Uterus (tissue), 4 donors: ENCODE results near the gene FBXO30. TPM values are rescaled to one million over a fixed set of nuclear protein-coding genes. Genes with fewer than 3 reads are reported as not detected.

Source experiments
- DNase-seq, 2 donors: peaks; one replicate each; pipeline ENCODE4 v3.0.0-alpha.2; 2019 to 2020
- H3K27ac ChIP-seq, 2 donors: fragments of 200-600 bp; sonication (generic); 1 replicate in 1 of 2; 2 replicates in 1 of 2; pipeline ENCODE4 v1.5.1; 2016 to 2018
- H3K27me3 ChIP-seq, 2 donors: fragments of 200-600 bp; sonication (generic); one replicate each; pipeline ENCODE4 v1.5.1; 2018 to 2019; ENCODE audit warnings: control low read depth in 1 of 2
- H3K36me3 ChIP-seq, 2 donors: fragments of 200-600 bp; sonication (generic); one replicate each; pipeline ENCODE4 v1.5.1; 2019; ENCODE audit warnings: control low read depth in 1 of 2
- H3K4me1 ChIP-seq, 2 donors: fragments of 200-600 bp; sonication (generic); one replicate each; pipeline ENCODE4 v1.5.1; 2018 to 2019; ENCODE audit warnings: control low read depth in 1 of 2
- H3K4me3 ChIP-seq, 2 donors: fragments of 200-600 bp; sonication (generic); 1 replicate in 1 of 2; 2 replicates in 1 of 2; pipeline ENCODE4 v1.5.1; 2018 to 2019; ENCODE audit warnings: mild to moderate bottlenecking in 1 of 2
- H3K9me3 ChIP-seq, 2 donors: fragments of 200-600 bp; sonication (generic); one replicate each; pipeline ENCODE4 v1.5.1; 2019; ENCODE audit warnings: control low read depth in 1 of 2
- CTCF ChIP-seq, 4 experiments: fragments of 200-600 bp in 2 of 4; fragments of 450-650 bp in 2 of 4; sonication (generic) in 2 of 4; IDR thresholded peaks; one replicate each; pipeline ENCODE4 v1.5.1; 2016 to 2019; ENCODE audit warnings: antibody characterized with exemption in 4 of 4, mild to moderate bottlenecking in 2 of 4, moderate library complexity in 1 of 4
- POLR2A ChIP-seq, 2 donors: fragments of 450-650 bp; IDR thresholded peaks; one replicate each; pipeline ENCODE4 v1.6.1; 2016; ENCODE audit warnings: antibody characterized with exemption in 2 of 2, mild to moderate bottlenecking in 1 of 2, moderate library complexity in 1 of 2
- intact Hi-C: fragments of 100-400 bp; cut with DNase I; formaldehyde crosslinking; loops from one replicate; pipeline ENCODE4 v1.15.1; 2023; ENCODE audit warnings: low total_unique reads
- total RNA-seq, 4 donors: library from RNA; depleted of rRNA in 3 of 4; stranded (reverse); fragments of >200 nt in 3 of 4; gene quantifications; one replicate each; pipeline versions ENCODE4 v1.1.0 to v1.2.4, GENCODE V29; 2014 to 2023
- donor health status: DM: yes; HTN: yes; CAD: no.

The FBXO30 gene
- total RNA-seq, 4 donors from 2014 or later, result 11.0 to 30.5 (median 15.7) TPM

- Histone ChIP-seq H3K4me3 (no peak overlapping the region), H3K27me3 (no peaks in the 10 kb centered on the region), H3K36me3 (no peaks in the 10 kb centered on the region), H3K4me1 (no peaks in the 10 kb centered on the region), H3K27ac (no peak overlapping the region), H3K9me3 (no peaks in the 10 kb centered on the region)
- no peak for DNase-seq
- TF ChIP-seq CTCF (IDR thresholded peaks at IDR 0.05) (no peak), POLR2A (IDR thresholded peaks at IDR 0.05) (no peak)
- intact Hi-C loops, result no loop called here
Measured at GRCh38 chr6:145809211-145809610, 5.4 kb downstream of the FBXO30 start.

DNA sequence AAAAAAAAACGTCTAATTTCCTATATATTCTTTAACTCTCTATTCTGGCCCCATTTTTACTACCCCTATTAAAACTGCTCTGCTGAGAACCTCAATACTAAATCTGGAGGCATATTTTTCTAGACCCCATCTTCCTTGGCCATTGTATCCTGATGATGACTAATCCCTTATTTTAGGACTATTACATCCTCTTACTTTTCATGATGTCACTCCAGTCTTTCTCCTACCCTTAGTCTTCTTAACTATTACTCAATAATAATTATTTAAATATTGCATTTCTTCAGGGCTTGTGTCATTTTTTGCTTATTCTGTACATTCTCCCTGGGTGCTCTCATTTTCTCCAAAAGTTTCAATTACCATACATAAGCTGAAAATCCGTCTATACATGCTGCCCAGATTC lies 6.4 kb downstream of the FBXO30 start:
- no peak for TF ChIP-seq POLR2A (IDR thresholded peaks at IDR 0.05)
- no peak for TF ChIP-seq CTCF (IDR thresholded peaks at IDR 0.05)
- no peaks in the 10 kb centered on the region for H3K27me3 ChIP-seq
- no peaks in the 10 kb centered on the region for H3K36me3 ChIP-seq
- no peak overlapping the region for H3K27ac ChIP-seq
- intact Hi-C loops, result no loop called here
- H3K4me3 ChIP-seq, result no peak overlapping the region
- H3K9me3 ChIP-seq, result no peaks in the 10 kb centered on the region
- H3K4me1 ChIP-seq, result no peaks in the 10 kb centered on the region
- no peak for DNase-seq

DNA sequence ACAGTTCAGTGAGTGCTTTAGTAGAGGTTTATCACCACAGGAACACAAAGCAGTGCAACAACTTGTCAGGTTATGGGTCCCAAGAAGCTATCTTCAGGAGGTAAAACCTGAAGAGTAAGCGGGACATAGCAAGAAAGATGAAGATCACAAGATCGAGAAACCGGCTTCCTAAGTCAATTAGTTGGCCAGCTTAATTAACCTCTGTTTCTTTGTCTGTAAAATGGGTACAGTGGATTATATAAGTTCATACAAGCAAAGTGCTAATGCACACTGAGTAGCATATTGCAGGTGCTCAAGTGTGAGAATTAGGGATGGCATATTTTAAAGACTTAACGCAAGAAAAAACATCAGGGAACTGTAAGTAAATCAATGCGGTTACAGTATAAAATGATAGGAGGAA lies 12.5 kb downstream of the FBXO30 start:
- DNase-seq, result no peak
- Histone ChIP-seq H3K4me1 (no peaks in the 10 kb centered on the region), H3K4me3 (no peak overlapping the region), H3K36me3 (no peaks in the 10 kb centered on the region), H3K27me3 (no peaks in the 10 kb centered on the region), H3K9me3 (no peaks in the 10 kb centered on the region), H3K27ac (no peak overlapping the region)
- no peak for TF ChIP-seq CTCF (IDR thresholded peaks at IDR 0.05)
- TF ChIP-seq POLR2A (IDR thresholded peaks at IDR 0.05), result no peak
- intact Hi-C loops, result no loop called here

GRCh38 chr6:145801021-145801420 lies 13.6 kb downstream of the FBXO30 start:
- no peaks in the 10 kb centered on the region for H3K27me3 ChIP-seq
- DNase-seq, result no peak
- H3K9me3 ChIP-seq, result no peaks in the 10 kb centered on the region
- intact Hi-C loops, result no loop called here
- H3K27ac ChIP-seq, result no peak overlapping the region
- no peaks in the 10 kb centered on the region for H3K36me3 ChIP-seq
- H3K4me1 ChIP-seq, result no peaks in the 10 kb centered on the region
- no peak for TF ChIP-seq CTCF (IDR thresholded peaks at IDR 0.05)
- H3K4me3 ChIP-seq, result no peak overlapping the region

DNA sequence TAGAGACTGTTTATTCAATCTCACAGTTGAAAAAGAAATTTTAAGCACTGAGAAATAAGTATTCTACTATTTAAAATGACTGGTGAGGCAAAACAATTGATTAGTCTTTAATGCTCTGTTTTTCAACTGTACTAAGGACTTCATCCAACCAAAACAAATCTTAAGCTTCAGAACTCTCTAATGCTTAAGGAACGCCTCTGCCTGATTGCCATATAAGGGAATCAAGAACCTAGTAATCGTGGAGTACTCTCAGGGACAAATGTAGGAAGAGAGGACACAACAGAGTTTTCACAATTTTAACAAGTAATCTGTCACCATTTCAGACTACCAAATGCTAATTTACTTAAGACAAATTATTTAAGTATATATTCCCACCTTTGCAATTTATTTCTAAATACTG lies 16.1 kb downstream of the FBXO30 start:
- DNase-seq, result no peak
- Histone ChIP-seq H3K4me1 (no peaks in the 10 kb centered on the region), H3K27me3 (no peaks in the 10 kb centered on the region), H3K27ac (peak overlapping the region; percentile 25 to 40), H3K4me3 (no peak overlapping the region), H3K36me3 (no peaks in the 10 kb centered on the region), H3K9me3 (no peaks in the 10 kb centered on the region)
- intact Hi-C loops, result no loop called here
- no peak for TF ChIP-seq CTCF (IDR thresholded peaks at IDR 0.05)
- no peak for TF ChIP-seq POLR2A (IDR thresholded peaks at IDR 0.05)
